Measurements from ENCODE around the gene ANKRD53. TPM values are rescaled to one million over a fixed set of nuclear protein-coding genes. Genes with fewer than 3 reads are reported as not detected.

ANKRD53 gene
- total and polyA plus RNA-seq, 10 donors: 0.22 to 1.7 (median 0.80) TPM; not detected in 2

DNA sequence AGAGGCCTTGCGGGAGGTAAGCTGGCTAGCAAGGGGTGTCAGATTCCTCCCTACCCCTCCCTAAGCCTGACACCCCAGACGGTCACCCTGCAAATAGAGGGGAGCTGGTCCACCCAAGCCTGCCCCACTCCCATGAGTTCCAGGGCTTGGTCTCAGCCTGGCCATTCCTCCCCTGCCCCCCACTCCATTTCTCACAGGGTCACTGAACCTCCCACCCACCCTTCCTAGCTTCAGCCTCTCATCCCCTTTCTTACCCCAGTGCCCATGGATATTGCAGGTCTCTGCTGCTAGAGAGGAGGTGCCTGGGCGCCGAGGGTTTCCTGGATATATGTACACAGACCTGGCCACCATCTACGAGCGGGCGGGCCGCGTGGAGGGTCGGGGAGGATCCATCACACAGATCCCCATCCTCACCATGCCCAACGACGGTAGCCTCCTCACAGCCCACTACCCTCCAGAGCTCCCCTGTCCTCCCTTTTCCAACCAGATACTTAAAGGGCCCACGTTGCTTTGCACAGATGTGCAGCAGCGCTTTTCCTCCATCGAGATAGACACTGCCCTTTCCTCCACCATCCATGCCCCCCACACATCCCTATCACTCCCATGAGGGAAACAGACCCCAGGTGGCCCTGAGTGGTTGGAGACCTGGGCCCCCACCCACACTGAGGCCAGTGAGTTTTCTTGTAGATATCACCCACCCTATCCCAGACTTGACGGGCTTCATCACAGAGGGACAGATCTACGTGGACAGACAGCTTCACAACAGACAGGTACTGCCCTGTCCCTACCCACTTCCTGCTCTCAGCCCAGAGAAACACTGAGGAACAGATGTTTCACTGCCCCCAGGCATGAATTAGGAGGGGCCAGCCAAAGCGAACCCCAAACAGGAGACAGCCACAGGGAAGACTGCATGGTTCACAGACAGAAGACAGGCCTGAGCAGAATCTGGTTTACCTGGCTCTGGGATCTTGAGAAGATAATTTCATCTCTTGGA lies 15.2 kb upstream of the ANKRD53 start:
- 64 to 71% (median 71%) methylated on average over 18 of the region's 18 CpGs for WGBS, 5 donors
- H3K27me3 ChIP-seq (replicated peaks in 1 of 7): peaks cover 0 to 78% (median 18%) of the 10 kb centered on the region in 7 donors
- intact Hi-C loops (cut with DNase I; ENCODE audit: low total_unique reads): no loop called here
- no peaks in the 10 kb centered on the region for H3K9me3 ChIP-seq
- TF ChIP-seq POLR2A (IDR thresholded peaks at IDR 0.05): no peak
- no peak for TF ChIP-seq CTCF (IDR thresholded peaks at IDR 0.05 in 8 of 11, conservative IDR thresholded peaks at IDR 0.05 in 3 of 11)
- no peak for TF ChIP-seq POLR2AphosphoS5 (IDR thresholded peaks at IDR 0.05)
- H3K36me3 ChIP-seq: no peaks in the 10 kb centered on the region
- no peak overlapping the region for H3K27ac ChIP-seq
- DNase-seq: peak; percentile 72
- peaks cover 0 to 13% (median 10%) of the 10 kb centered on the region in 6 donors for H3K4me1 ChIP-seq
- no peak overlapping the region for H3K4me3 ChIP-seq

DNA sequence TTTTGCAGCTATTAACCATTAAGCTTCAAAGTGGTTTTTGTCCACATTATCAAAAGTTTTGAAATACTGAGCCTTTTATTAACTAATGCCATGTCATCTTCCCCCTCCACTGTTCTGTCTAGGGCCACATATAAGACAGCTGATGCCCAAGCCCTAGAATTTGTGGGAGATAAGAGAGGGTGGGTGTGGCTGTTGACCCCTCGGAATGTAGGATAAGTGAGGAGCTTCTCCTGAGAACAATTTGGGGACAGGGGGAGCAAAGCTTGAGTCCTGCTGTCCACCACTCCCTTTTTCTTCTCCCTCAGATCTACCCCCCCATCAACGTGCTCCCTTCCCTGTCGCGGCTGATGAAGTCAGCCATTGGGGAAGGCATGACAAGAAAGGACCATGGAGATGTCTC lies 14.3 kb upstream of the ANKRD53 start:
- TF ChIP-seq POLR2A (IDR thresholded peaks at IDR 0.05): no peak
- no peak for TF ChIP-seq CTCF (IDR thresholded peaks at IDR 0.05 in 8 of 11, conservative IDR thresholded peaks at IDR 0.05 in 3 of 11)
- TF ChIP-seq POLR2AphosphoS5 (IDR thresholded peaks at IDR 0.05): no peak
- H3K4me3 ChIP-seq: no peak overlapping the region
- H3K27me3 ChIP-seq (replicated peaks in 1 of 7): peaks cover 0 to 74% (median 18%) of the 10 kb centered on the region in 7 donors
- WGBS, 5 donors: 58 to 72% (median 65%) methylated on average over 4 of the region's 4 CpGs
- DNase-seq: no peak
- H3K36me3 ChIP-seq: no peaks in the 10 kb centered on the region
- H3K9me3 ChIP-seq: no peaks in the 10 kb centered on the region
- H3K4me1 ChIP-seq: peaks cover 0 to 13% (median 10%) of the 10 kb centered on the region in 6 donors
- intact Hi-C loops (cut with DNase I; ENCODE audit: low total_unique reads): no loop called here
- no peak overlapping the region for H3K27ac ChIP-seq

GRCh38 chr2:70964596-70965386 lies 13.6 kb upstream of the ANKRD53 start:
- Histone ChIP-seq H3K4me1 (peaks cover 0 to 13% (median 10%) of the 10 kb centered on the region in 6 donors), H3K4me3 (peak overlapping the region; percentile 37 to 70 (median 47)), H3K9me3 (no peaks in the 10 kb centered on the region), H3K36me3 (no peaks in the 10 kb centered on the region), H3K27me3 (replicated peaks in 1 of 7) (peaks cover 0 to 75% (median 18%) of the 10 kb centered on the region in 7 donors), H3K27ac (no peak overlapping the region)
- TF ChIP-seq POLR2A (IDR thresholded peaks at IDR 0.05): no peak
- TF ChIP-seq CTCF (IDR thresholded peaks at IDR 0.05 in 8 of 11, conservative IDR thresholded peaks at IDR 0.05 in 3 of 11): peak; percentile 56 to 88 (median 81)
- TF ChIP-seq POLR2AphosphoS5 (IDR thresholded peaks at IDR 0.05): peak; percentile 32 to 57 (median 54)
- 4 to 5% (median 5%) methylated on average over 59 of the region's 59 CpGs for WGBS, 5 donors
- peak; percentile 93 for DNase-seq
- intact Hi-C loops (cut with DNase I; ENCODE audit: low total_unique reads): no loop called here
